ENCODE measurements around the gene ARID1B. TPM values are rescaled to one million over a fixed set of nuclear protein-coding genes. Genes with fewer than 3 reads are reported as not detected.

The ARID1B gene
- total RNA-seq, 1 donor from 2014 or later = 97.2 TPM

GRCh38 chr6:156914181-156914580 is 137.0 kb downstream of the ARID1B start:
- peaks cover 37% of the 10 kb centered on the region for H3K4me1 Mint-ChIP-seq (ENCODE audit: unreplicated experiment)
- no peaks in the 10 kb centered on the region for H3K27me3 Mint-ChIP-seq
- no peak overlapping the region for H3K4me3 Mint-ChIP-seq
- DNase-seq (ENCODE audit: extremely low spot score, unreplicated experiment) = no peak
- H3K9me3 Mint-ChIP-seq = peaks cover 4% of the 10 kb centered on the region
- peaks cover 17% of the 10 kb centered on the region for H3K36me3 Mint-ChIP-seq
- TF ChIP-seq CTCF (conservative IDR thresholded peaks at IDR 0.05) = no peak
- peak overlapping the region; percentile 12 for H3K27ac Mint-ChIP-seq

DNA sequence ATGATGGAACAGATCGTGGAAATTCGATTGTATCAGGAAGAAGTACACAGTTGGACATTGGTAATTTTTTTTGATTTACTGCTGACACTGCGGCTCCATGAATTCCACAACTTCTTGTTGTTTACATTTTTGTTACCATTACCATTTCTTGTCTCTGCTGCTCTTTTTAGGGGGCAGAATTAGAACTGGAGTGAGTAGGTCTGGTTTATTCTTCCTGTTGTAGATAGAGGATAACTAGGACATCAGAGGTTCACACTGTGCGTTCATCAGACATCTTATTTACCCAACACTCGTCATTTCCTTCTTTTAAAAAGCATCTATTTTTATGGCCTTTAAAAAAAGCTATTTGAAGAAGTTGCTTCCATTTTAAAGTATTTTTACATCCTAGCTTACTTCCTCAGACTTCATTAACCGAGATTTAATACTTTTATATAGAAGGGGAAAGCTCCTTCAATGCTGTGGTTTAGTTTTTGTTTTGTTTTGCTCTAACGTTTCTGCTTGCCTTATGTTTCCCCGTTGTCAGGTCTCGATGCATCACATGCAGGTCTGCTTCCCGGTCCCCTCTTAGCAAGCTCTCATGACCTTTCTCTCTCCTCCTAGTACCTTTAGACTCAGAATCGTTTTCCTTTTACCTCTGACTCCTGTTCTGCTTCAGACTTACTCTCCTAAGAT is 139.1 kb downstream of the ARID1B start:
- Mint-ChIP-seq H3K4me3 (no peak overlapping the region), H3K9me3 (no peaks in the 10 kb centered on the region), H3K27ac (no peak overlapping the region), H3K36me3 (peaks cover 17% of the 10 kb centered on the region), H3K4me1 (ENCODE audit: unreplicated experiment) (peaks cover 47% of the 10 kb centered on the region), H3K27me3 (no peaks in the 10 kb centered on the region)
- TF ChIP-seq CTCF (conservative IDR thresholded peaks at IDR 0.05) = no peak
- no peak for DNase-seq (ENCODE audit: extremely low spot score, unreplicated experiment)

DNA sequence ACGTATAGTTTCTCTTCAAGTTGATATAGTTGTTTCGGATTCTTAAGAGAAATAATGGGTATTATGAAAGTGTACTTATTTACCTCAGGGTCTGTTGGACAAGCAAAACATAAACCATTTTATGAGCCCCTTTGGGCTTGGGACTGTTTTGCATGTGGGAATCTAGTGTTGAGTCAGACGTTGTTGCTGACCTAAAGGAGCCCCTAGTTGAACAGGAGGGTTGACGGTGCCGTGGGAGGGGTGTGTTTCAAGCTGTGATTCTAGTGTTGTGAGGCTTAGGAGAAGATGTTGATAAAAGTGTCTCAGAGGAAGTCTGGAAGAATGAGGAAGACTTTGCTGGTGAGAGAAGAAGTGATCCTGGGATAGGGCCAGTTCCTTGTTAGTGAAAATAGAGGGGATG is 140.0 kb downstream of the ARID1B start:
- TF ChIP-seq CTCF (conservative IDR thresholded peaks at IDR 0.05) = no peak
- Mint-ChIP-seq H3K27ac (peak overlapping the region; percentile 6), H3K4me1 (ENCODE audit: unreplicated experiment) (peaks cover 45% of the 10 kb centered on the region), H3K9me3 (no peaks in the 10 kb centered on the region), H3K27me3 (no peaks in the 10 kb centered on the region), H3K36me3 (peaks cover 16% of the 10 kb centered on the region), H3K4me3 (no peak overlapping the region)
- DNase-seq (ENCODE audit: extremely low spot score, unreplicated experiment) = no peak

DNA sequence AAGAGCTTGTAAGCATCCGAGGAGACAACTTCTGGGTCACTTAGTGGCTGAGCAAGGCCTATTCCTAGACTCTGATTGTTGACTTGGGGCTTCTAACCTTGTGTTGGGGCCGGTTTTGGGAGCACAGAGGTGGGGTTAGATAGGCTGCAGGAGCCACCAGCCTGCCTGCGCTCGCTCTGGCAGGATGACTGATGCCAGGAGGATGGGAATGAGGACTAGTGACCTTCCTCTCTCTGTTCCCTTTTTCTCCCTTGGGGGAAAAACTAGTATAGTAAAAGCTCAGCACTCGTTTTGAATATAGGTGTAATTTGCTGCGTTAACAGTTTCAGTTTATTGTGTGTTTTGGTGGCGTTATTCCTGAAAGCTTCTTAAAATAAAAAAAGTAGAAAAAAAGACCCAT is 141.5 kb downstream of the ARID1B start:
- Mint-ChIP-seq H3K4me1 (ENCODE audit: unreplicated experiment) (peaks cover 43% of the 10 kb centered on the region), H3K9me3 (no peaks in the 10 kb centered on the region), H3K36me3 (peaks cover 9% of the 10 kb centered on the region), H3K27ac (no peak overlapping the region), H3K4me3 (no peak overlapping the region), H3K27me3 (no peaks in the 10 kb centered on the region)
- no peak for DNase-seq (ENCODE audit: extremely low spot score, unreplicated experiment)
- TF ChIP-seq CTCF (conservative IDR thresholded peaks at IDR 0.05) = no peak

GRCh38 chr6:156919370-156919769 is 142.2 kb downstream of the ARID1B start:
- H3K27ac Mint-ChIP-seq = no peak overlapping the region
- no peaks in the 10 kb centered on the region for H3K27me3 Mint-ChIP-seq
- peaks cover 44% of the 10 kb centered on the region for H3K4me1 Mint-ChIP-seq (ENCODE audit: unreplicated experiment)
- H3K9me3 Mint-ChIP-seq = no peaks in the 10 kb centered on the region
- DNase-seq (ENCODE audit: extremely low spot score, unreplicated experiment) = no peak
- peaks cover 5% of the 10 kb centered on the region for H3K36me3 Mint-ChIP-seq
- no peak overlapping the region for H3K4me3 Mint-ChIP-seq
- TF ChIP-seq CTCF (conservative IDR thresholded peaks at IDR 0.05) = no peak
